SIG-M5 treated with dmso at 0.1 percent for 504 hours (cell line): ENCODE data around the gene TMEM81.

Experiments used
- DNase-seq: peaks from one replicate; lab custom pipeline; 2025; ENCODE audit not compliant: unreplicated experiment; lab: John Stamatoyannopoulos, UW

TMEM81 gene

GRCh38 chr1:205061227-205061626 is 23.0 kb downstream of the TMEM81 start:
- DNase-seq: no peak

GRCh38 chr1:205060746-205061145 is 23.5 kb downstream of the TMEM81 start:
- DNase-seq: no peak

DNA sequence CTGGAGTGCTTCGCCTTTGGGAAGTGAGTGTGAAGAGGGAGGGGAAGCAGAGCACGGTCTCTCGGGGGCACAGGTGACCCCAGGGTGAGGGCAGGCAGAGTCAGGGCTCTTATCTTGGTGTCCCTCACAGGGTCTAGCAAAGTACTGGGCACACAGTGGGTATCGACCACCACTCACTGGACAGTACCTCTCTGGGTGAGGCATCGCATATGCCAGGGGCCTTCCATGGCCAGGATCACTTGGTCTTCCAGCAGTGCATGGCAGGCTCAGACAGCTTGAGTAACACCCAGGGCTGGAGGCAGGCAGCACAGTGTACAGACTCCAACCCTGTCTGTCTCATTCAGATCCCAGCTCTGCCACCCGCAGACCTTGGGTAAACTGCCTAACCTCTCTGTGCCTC is 24.6 kb downstream of the TMEM81 start:
- DNase-seq: no peak

DNA sequence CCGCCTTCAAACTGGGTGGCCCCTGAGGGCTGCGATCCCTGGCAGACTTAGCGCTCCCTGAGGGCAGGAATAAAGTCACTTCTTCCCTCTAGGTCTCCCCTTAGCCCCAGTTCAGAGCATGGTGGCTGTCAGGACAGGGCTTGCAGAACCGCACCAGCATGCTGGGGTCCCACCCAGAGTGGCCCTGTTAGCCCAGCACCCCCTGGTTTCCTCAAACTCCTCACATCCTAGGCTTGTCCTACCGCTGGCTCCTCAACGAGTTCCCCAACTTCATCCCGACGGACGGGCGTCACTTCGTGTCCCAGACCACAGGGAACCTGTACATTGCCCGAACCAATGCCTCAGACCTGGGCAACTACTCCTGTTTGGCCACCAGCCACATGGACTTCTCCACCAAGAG is 25.4 kb downstream of the TMEM81 start:
- no peak for DNase-seq

DNA sequence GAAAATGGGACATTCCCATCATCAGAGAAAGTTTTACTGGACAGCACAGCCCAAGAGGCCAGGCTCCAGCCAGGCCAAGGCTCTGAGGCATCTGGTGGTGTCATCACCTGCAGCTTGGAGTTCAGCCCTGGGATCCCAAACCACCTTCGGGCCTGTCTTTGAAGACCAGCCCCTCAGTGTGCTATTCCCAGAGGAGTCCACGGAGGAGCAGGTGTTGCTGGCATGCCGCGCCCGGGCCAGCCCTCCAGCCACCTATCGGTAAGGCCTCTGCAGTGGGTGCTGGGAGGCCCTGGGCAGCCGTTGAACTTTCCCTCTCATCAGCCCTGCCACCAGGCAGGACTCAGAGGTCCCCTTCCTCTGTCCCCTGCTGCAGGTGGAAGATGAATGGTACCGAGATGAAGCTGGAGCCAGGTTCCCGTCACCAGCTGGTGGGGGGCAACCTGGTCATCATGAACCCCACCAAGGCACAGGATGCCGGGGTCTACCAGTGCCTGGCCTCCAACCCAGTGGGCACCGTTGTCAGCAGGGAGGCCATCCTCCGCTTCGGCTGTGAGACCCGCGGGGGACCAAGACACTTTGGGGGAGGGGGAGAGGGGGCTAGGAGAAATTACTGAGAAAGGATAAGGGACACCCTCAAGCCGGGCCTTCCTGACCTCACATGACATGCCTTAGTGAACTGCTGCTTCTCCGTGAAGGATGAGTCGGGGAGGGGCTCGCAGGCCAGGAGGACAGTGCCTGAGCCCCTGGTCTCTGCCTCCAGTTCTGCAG is 26.3 kb downstream of the TMEM81 start:
- no peak for DNase-seq

DNA sequence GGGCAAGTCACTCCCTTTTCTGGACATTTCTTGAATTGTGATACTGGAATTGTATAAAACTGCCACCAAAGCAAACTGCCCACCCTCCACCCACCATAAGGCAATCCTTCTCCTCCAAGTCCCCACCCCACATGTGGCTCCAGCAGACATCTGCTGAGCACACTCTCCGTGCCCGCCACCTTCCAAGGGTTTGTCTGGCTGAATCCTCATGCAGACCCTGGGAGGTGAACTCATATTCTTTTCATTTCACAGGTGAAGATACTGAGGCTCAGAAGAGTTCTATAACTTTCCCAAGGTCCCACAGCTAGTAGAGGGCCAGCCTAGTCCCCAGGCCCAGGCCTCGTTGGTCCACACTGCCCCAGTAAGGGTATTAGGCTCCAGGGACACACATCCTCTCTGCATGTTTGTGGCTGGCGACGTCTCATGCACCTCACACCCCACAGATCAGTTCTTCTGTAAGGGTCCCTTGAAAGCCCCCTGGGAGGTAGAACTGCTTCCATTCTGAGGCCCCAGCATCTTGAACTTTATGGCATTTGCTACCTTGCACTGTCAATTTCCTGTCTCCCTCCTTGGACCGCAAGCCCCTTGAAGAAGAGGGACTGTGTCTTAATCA is 27.2 kb downstream of the TMEM81 start:
- no peak for DNase-seq

DNA sequence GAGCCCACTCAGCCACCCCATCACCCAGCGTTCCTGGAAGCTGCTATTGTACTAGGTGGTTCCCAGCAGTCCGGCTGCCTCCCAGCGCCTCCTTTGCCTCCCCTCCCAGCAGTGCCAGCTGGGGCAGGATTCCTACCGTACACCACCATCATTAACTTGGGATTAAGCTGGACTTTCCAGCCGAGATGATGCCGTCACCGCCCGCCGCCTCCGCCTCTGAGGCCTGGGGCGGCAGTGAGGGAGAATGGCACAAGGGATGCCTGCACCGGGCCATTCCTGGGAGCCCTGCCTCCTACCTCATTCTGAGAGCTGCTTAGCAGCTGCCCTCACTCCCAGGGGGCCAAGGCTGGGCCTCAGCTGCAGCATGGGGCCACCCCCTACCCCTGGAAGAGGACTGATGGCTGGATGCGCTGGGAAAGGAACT is 28.1 kb downstream of the TMEM81 start:
- DNase-seq: no peak

- no peak for DNase-seq
Observed at GRCh38 chr1:205054013-205054412, 30.2 kb downstream of the TMEM81 start.

DNA sequence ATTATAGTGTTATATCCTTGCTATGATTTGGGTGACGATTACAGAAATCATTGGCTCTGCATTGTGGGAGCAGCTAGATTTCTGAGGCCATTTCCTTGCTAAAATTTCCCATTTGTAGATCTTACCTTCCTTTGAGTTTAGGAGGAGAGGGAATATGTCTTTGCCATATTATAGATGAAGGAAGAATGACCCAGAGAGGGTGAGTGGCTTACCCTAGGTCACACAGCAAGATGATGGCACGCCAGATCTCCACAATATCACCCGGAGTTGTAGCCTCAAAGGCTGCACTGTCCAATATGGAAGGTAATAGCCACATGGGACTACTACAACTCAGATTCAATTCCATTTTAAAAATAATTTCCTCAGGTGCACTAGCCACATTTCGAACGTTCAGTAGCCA is 31.0 kb downstream of the TMEM81 start:
- no peak for DNase-seq

DNA sequence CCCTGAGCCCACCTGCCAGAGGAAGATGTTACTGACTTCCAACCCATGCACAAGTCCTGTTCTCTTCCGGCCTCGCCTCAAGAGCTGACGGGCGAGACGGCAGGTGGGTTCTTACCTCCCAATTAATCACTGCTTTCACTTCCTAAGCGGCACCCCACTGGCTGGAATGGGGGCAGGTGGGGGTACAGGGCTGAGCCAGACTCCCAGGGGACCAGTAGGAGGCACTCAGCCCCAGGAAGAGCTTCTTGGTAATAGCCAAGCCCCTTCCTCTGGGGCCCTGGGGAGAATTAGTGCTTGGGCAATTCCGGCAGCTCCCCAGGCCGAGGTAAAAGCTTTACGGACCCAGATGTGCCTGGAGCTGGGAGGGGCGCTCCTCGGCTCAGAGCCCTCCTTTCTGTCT is 31.6 kb downstream of the TMEM81 start:
- no peak for DNase-seq

GRCh38 chr1:205049479-205049878 is 34.8 kb downstream of the TMEM81 start:
- no peak for DNase-seq

DNA sequence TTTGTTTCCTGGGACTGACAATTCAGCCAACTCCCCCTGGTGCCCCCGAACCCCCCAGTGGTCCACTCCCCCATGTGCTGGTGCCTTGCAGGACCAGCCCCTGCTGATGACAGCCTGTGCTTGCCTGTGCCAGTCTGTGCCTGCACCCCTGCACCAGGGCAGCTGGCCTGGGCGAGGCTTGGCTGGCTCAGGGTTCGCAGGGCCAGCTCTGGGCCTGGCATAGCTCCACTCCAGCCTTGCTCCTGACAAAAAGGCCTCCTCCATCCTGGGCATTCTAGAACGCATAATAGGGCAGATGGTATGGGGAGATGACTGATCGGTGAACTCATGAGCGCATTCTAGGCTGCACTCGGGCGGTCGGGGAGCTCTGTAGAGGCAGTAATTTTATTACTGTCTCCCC is 35.9 kb downstream of the TMEM81 start:
- DNase-seq: no peak

- no peak for DNase-seq
Observed at GRCh38 chr1:205047764-205048231, 36.5 kb downstream of the TMEM81 start.

DNA sequence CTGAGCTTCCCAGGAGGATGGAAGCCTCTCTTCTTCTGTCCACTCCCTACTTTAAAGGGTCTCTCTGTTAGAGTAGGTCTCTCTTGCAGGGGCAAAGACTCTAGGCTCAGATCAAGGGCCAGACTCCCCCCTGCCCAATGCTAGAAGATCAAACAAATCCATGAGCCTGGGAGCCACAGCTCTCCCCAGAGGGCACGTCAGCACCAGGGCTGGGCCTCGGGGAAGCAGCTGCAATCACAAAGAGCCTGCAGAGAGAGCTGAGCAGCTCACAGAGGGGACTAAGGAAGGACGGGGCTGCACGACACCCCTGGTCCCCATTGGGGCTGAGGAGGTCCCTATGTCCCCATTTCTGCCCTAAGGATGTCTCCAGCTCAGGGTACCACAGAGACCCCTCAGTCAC is 37.4 kb downstream of the TMEM81 start:
- no peak for DNase-seq

DNA sequence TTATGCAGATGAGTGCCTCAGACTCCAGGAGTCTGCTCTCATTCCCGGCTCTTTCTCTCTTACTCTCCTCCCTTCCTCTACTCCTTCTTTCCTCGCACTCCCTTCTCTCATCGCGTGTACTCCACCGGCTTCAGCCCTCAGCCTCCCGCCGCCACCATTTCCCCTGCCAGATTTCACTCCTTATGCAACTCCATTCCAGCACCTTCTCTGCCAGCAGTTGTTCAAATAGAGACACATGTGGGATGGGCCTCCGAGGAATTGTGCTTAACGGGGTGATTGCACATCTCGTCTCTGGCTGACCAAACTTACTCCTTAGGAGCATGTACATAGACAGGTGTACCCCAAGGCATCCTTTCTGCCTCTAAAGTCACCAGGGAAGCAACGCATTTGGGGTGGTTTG is 39.1 kb downstream of the TMEM81 start:
- no peak for DNase-seq

- DNase-seq: no peak
Observed at GRCh38 chr1:205044741-205045140, 39.5 kb downstream of the TMEM81 start.

GRCh38 chr1:205043866-205044265 is 40.4 kb downstream of the TMEM81 start:
- DNase-seq: no peak

DNA sequence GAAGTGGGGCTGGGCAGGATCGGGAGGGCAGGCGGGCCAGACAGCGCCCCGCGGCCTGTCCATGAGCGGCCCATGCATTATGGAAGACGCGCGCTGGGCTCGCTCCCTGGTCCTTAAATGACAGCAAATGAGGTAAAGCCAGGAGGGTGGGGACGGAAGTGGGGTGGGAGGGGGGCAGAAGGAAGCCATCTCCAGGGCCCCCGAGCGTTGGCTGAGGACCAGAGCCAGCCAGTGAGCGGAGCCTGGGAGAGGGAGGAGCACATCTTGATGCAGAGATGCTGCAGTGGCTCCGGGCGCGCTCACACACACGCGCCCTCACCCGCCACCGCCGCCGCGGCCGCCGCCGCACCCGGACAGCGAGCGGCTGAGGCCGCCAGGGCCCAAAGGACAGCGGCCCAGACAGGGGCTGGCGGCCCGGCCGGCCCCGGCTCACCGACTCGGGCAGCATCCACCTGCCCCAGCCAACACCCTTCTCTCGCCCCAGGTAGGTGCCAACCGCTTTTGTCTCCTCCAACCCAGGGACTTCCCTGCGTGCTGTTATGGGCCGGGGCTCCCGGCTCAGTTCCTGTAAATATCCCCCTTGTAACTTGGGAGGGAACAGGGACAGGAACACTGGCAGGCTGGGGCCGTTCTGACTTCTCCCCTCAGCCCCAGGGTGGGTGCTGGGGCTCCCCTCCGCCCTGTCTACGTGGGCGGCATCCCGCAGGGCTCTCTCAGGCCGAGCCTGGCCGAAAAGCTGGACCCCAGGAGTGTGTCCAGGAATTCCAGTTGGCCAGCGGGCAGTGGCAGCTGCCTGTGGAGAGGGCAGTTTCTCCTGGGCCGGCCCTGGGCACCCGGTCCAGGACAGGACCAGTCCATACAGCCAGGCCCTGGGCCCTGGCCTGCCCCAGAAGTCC is 41.1 kb downstream of the TMEM81 start, which contains the start of gene CNTN2:
TSS of gene CNTN2 (plus strand) at position 302 of the 896 bp plus-strand sequence. CDS start 9,974 bp downstream, outside the sequence.
- no peak for DNase-seq

- no peak for DNase-seq
Observed at GRCh38 chr1:205041998-205042910, 42.0 kb downstream of the TMEM81 start.

DNA sequence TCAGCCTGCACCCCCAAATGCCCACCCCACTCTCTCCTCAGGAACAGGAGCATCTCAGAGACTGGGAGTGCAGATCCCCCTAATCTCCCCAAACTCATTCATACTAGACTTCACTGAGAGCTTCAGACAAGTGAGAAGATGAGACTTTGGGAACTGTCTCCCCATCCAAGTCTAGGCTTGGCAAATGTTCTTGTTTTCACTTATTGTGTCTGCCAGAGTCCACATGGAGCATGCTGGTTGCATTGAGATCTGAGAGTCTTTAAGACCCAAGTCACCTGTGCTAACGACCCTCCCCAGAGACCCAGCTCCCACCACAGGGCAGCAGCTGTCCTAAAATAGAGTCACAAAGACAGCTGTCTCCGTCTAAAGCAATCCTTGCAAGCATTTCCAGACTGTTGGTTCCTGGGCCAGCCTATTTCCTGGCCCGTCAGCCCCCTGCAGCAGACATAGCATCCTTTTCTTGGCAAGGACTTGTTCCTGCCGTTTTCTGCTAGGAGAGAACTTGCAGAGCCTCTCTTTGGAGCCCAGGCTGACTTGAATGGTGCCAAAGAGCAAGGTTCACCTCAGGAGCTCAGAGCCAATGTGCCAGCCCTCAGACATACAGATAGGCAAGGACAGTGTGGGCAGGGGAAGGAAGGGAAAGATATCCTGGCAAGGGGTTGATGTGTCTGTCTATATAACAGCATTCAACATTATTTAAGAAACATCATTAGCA is 43.1 kb downstream of the TMEM81 start:
- DNase-seq: no peak
